Measurements from ENCODE around the gene FGGY.

The FGGY gene

DNA sequence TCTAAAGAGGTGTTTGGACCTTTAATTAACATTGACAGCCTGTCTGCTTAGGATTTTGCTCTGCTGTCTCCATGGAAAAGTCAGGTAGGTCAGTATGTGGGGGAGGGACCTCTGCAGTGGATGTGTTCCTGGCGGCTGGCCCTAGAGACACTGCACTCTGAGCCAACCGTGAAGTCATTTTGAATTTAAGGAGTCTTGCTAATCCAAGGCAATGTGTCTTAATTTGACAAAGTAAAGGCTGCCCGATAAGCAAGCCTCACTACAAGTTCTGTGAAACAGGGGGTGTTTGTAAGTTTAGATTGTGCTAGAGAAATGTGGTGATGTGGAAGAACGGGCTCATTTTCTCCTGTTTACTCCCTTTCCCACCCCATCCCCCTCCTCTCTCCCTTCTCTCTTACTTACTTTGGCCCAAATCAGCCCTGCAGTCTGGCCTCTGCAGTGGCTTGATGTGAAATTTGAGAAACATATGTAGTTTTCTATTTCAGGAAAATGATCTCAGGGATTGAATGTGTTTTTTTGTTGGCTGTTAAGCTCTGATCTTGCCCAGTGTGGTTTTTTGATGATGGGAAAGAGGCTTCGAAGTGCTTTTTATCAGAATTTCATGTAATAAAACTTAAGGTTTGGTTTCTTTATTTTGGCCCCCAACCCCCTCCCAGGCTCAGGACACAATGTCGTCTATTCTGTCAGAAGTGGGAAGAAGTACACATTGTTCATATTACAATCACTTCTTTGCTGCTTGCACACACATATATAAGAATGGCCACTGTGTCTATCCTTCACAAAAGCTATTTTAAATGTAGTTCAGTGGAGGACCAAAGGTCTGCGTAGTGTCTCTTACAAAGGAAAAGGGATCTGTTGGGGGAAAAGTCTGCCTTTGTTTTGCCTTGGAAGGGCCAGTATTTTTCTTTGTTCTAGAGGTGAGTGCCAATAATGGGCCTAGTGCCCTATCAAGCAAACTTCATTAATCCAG is 96.6 kb downstream of the FGGY start:
- peak; percentile 10 for DNase-seq

DNA sequence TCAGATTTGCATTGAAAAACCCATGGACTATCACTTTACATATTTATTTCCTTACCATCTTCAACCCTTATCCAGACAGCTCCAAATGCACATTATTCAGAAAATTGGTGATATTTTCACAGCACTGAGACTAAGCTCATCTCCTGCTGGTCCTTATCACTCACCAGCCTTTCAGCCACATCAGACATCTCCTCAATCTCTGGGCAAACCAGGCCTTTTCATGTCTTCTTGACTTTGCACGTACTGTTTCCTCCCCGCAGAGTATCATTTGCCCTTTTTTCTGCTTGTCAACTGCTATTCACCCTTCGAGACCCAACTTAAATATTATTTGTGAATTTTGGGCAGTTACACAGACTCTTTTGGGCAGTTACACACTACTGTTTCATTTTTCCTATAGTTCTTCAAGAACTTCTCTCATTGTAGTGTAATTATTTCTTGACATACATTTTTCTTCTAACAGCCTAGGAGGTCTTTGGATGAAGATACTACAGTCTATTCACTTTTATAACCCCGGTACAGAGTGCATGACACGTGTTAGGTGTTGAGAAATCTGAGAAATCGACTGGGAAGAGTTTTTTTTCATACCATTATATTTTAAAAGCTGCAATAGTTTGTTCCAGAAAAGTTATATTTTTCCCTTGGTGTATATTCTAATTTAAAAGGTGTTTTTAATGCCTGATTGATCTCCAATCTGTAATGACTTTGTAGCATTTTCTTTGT is 98.0 kb downstream of the FGGY start:
- no peak for DNase-seq

DNA sequence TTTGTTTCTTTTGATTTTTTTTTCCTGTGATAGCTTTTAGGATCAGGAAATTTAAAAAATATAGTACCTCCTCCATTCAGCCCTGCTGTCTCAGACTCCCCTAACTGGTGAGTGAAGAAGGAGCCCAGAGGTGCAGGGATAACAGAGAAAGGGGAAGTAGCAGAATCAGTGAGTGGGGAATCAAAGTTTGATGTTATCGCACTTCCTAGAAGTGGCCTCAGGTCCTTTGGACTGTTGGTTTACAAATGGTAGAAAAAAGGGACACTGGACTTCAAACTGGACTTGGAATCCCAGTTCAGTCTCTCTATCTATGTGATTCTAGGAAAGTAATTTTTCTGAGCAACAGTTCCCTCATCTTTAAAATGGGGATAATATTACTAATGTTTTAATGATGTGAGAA is 99.5 kb downstream of the FGGY start:
- no peak for DNase-seq

DNA sequence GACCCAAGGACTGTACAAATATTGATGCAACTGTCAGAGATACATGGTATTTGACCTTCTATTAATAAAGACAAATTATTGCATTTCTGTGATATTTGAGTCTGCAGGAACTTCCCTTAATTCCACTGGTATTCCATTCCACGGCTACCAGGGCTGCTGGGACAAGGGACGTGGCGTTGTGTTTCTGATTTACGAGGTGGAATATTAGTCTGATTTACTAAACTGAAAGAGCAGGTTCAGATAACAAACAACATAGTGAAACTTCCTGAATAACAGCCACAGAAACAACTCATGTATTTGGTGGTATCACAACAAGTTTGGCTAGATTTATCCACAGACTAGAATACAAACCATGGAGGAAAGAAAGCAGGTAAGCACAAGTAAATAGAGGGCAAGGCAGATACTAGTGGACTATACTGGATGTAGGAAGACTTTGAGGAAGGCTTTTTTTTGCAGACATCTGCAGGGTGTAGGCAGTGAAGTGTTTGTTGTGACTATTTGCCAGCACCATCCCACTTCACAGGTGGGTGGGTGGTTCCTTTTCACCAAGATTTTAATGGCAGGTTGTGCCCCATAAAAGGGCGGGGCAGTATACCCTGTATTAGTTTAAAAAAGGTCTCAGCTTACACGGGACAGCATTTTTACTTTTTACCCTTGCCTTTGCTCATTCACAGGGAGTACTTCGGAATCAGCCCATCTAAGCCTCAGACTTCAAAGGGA is 100.4 kb downstream of the FGGY start:
- DNase-seq, result no peak

DNA sequence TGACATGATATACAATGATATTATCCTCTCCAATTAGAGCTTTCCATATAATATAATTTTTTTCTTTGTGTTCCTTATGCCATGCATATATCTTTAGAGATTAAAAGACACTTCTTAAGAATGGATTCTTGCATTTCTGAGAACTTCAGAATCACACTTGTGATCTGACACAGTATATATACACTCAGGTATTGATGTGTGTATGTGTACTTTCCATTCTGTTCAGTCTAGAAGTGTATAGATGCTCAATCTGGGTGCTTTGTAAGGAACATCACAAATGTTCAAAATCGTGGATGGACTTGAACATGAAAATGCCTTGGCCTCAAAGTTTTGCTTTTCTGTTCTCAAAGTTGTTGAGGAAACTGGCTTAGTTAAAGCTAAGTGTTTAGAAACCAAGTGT is 102.7 kb downstream of the FGGY start:
- no peak for DNase-seq

DNA sequence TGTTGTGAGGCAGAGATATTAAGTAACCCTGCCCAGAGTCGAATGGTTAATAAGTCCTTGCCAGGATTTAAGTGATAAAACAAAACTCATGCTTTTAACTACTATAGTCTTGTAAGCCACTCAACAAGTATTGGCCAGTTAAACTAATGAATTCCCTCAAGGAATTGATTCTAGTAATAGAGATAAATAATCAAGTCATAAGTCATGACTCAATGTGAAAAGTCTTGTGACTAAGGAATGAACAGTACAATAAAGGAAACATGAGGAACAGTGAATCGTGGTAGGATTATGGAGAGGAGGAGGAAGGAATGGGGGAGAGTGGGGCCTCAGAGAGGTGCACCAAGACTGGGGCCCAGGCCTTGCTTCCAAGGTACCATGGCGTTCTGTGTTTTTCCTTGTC is 104.7 kb downstream of the FGGY start:
- DNase-seq, result no peak

DNA sequence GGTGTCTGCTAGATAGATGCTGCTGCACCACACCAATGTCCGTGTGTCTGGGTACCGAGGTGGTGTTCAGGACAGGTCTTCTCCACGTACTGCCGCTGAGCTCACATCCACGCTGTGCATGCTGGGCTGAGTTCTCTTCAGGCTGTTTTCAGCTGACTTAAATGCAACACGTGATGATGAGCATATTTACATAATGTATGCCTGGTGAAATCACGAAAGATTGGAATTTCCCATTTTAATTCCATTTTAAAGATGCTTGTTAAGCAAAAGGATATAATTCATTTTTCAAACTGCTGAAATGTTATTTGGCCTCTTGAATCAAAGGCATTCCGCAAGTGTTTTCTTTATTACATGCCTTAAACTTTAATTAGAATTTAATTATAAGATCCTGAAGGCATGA is 107.9 kb downstream of the FGGY start:
- DNase-seq, result no peak

DNA sequence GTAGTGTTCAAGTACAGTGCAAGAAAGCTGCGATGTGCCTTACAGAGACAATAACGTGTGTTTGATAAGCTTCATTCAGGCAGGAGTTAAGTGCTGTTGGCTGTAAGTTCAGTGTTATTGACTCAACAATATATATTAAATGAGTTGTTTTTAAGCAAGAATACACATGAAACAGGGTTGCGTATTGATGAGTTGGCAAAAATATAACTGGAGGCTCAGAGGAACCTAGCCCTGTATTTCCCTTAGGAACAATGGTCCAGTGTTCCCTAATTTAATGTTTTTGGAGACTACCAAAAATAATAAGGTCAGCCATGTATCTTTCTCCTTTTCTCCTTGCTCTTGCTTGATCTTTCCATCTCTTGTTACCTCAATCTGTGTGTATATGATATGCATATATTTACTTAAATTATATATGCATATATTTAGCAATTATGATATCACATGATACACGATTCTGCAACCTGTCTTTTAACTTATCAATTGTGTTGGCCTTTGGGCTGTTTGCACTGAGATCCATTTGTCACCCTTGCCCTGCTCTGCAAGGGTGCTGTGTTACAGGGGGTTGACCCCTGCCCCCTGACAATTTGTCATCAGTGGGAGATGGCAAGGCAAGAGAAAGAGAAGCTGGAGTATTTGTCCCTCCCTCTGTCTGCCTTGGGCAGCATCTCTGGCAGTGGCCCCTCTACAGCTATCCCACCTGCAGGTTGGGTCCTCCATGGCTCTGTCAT is 109.7 kb downstream of the FGGY start:
- no peak for DNase-seq

DNA sequence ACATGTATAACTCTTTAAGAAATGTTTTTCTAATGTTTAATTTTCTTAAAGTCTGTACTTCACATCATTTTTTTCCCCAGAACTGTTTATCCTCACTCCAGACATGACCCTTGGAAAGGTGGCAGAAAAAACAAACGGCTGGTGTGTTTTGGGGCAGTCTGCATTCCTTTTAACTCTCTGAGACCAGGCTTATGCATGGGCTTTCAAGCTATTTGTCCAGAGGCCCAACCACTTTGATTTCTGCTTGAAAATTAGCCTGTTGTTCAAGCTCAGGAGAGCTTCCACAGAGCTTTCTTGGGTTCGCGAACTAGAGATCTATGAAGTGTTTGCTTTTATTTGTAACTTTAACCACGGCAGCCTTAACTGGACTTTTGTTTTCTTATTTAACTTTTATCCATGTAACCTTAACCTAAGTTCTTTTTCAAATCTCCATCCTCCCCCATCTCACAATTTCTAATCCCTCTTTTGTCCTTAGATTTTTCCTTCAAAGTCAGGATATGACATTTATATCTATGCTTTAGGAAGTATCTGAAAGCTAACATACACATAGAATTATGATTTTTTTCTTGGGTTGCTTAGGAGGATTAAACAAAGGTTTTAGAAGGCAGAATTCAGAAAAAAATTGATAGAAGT is 111.8 kb downstream of the FGGY start:
- no peak for DNase-seq

DNA sequence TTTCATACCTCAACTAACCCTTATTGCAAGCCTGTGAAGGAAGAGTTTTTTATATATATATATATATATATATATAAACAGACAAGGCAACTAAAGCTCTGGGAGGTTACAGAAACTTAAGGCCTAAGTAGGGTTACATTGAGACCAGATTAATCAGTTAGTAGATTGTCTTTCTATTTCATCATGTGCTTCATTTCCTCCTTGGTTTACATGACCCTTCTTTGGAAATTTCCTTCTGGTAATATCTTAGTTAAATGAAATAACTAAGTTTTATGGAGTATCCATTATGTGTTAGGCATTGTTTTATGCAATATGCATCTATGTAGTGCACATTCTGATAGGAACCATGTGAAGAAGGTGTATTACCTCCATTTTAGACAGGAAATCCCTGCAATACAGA is 112.7 kb downstream of the FGGY start:
- no peak for DNase-seq

DNA sequence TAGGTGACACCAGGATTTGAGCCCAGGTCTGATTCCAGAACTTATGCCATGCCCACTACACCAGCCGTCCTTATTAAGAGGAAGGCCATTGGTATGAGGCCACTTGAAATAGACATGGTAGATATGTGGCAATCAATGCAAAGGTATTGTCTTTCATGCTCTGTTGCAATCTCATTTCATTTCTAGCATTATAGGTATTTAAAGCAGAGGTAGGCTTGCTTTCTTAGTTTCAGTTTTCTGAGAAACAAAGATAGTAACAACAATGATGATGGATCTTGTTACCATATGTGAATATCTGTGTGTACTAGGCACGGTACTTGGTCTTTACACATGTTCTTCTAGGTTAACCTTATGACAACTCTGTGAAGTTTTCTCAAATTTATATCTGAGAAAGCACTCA is 113.1 kb downstream of the FGGY start:
- DNase-seq, result no peak

DNA sequence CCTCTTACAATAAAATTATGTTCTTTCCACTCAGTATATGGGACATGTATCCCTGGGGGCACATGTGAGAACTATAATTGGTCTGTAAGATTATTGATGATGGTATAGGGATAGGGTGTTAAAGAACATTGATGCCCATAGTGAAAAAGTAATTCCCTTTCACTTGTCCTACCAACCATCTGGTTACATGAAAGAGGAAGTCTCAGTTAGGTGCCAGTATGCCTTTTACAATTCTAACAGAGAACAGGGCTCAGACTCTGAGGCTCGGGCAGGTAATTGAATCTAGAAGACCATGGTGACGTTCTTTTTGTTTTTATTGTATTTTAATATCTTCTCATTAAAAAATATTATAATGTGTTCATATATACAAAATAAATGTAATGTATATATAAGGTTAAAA is 113.6 kb downstream of the FGGY start:
- DNase-seq, result no peak

DNA sequence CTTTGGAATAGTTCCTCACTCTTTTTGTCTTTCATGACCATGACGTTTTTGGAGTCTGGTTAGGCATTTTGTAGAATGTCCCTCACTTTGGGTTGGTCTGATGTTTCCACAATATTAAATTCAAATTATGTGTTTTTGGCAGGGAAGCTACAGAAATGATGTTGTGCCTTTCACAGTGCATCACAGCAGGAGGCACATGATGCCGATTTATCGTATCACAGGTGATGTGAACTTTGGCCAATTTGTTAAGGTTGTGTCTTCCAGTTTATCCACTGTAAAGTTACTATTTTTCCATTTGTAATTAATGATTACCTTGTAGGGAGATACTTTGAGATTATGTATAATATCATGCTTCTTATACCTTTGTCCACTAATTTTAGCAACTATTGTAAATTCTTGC is 114.3 kb downstream of the FGGY start:
- no peak for DNase-seq

DNA sequence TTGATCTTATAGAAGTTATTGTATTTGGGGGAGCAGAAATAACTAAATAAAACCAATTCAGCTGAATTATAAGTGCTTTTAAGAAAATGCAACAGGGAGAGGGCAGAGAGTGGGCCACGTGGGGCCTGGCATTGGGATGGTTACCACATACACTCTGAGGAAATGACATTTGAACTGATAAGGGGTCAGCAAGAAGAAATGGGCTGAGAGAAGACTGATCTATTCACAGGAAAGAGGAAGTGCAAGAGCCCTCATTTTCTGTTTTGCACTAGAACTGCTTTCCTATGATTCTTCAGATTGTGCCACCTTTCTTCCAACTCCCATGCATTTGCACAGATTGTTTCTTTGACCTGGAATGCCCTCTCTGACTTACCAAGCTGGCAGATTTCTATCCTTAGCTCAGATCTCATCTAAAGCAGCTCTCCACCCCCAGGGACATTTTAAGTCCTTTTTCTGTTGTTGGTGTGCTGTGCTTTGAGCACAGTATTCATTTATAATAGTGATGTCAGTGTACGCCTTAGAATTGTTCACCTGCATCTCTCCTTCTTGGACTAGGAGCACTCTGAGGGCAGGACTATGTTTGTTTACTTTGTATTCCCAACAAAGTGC is 115.9 kb downstream of the FGGY start:
- no peak for DNase-seq

DNA sequence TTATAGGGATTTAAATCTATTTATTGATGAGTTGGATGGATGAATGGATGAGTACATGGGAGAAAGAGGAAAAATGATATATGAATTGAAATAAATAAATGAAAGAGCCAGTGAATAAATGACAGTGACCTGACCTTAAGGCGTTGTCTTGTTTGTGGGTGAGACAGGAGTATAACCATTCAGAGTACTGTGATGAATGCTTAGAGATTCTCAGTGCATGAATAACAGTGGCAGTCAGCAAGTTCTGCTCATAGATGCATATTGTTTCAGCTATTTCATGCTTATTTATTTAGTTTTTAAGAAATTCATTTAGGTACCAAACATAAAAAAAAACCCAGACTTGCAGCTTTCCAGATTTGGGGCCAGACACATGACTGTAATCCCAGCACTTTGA is 116.4 kb downstream of the FGGY start:
- no peak for DNase-seq

DNA sequence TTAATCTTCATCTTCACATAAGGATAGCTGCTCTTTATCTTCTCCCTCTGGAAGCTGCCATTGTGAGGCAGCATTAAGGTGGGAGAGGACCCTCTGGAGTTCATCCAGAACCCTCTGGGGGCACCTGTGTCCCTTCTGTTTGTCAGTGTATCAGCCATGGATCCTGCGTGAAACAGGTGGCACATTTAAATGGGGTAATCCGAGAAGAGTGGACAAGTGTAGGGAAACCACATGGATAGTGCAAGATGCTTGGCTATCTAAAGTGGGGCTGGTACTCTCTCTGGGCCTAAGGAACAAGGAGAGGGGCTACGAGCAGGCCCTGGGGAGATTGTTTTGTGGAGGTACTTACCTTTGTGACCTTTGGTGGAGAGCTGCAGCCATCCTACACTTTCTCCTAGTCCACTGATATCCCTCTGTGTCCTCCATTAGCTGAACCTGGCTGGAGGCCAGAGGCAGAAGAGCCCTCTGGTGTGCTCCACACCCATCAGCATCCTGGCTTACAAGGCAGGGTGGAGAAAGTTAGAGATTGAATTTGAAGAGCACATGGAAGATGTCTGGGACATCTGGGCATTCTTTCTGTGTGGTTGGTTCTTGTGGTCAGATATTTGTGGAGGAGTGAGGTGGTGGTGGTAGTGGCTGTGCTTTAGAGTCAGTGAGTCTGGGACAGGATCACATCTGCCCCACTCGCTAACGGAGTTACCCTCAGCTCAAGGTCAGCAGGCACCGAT is 117.7 kb downstream of the FGGY start:
- DNase-seq, result no peak

DNA sequence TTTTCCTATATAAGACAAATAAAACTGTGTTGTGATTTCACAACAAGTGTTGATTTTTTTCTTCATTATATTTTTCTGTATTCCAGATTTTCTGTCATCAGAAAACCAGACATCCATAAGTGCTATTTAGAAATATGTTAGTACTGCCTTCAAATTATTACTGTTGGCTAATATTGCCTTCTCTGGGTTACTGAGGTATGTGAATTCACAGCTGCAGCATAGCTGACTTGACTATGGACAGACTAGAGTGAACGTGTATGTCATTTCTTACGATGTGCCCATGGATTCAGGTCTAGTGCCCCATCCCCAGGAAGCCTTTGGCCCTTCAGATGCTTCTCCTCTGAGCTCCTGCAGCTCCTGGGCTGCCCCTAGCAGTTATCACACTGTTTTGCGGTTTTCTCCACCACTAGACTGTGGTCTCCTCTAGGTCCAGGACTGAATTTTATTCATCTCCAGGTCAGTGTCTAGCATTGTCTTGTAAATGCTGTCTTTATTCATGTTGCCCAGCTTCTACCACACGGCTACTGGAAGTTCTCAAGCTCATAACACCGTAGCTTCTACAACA is 118.5 kb downstream of the FGGY start:
- no peak for DNase-seq

DNA sequence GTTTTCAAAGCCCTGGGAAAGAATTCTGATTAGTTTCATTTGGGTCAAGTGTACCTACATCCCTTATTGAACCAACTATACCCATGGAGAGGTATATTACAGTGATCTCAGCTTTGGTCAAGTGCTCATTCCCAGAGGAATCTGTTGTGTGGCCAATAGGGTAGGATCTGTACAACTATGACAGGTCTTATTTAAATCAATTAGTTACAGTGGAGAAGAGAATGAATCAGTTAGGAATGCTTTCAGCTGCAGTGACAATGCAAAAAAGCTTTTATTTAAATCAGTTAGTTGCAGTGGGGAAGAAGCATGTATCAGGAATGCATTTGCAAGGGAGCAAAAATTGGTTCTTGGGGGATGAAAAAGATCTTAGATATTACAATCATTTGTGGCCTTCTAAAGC is 119.0 kb downstream of the FGGY start:
- no peak for DNase-seq

DNA sequence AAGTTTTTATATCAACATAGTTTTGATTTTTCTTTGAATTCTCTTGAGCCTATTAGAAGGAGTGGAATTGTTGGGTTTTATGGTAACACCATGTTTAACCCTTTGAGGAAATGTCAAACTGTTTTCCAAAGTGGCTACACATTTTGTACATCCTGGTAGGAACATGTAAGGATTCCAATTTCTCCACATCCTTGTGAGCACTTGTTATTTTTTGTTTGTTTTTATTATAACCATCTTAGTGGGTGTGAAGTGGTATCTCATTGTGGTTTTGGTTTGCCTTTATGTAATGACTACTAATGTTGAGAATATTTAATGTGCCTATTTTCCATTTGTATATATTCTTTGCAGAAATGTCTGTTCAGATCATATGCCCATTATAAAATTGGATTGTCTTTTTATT is 120.5 kb downstream of the FGGY start:
- DNase-seq, result no peak

DNA sequence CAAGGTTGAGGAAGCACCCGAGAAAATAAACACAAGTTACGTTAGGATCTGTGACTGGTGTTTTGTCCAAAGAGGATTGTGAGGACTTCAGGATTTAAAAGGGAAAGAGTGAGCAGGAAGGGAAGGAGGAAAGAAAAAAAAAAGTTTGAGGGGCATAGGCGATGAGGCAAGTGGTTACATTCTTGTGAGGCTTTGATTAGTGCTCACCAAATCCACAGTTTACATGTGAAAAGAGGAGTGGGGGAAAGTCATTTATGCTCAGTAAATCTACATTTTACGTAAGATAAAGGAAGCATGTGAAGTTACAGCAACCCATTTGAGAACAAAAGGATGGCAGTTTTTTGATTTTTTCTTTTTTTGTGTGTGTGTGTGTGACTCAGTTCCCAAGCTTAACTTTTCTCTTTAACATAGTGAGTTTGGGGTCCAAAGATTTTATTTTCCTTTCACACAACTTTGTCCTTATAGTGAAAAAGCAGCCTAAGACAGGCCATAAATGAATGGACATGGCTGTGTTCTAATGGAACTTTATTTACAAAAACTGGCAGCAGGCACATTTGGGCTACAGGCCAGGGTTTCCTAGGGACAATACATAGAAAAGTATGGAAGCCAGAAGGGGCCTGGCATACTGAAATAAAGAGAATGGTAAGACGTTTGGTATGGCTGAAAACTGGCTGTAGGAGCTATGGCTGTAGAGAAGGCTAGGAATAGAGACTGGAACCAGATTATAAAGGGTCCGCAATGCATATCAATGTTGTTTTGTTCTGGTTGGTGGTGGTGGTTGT is 121.7 kb downstream of the FGGY start:
- DNase-seq, result no peak
